IMR-90 (cell line): Measurements from ENCODE around the gene P3R3URF. TPM values are rescaled to one million over a fixed set of nuclear protein-coding genes. Genes with fewer than 3 reads are reported as not detected.

Source experiments
- ATAC-seq: fragments of 200-7000 bp; cut with Tn5 transposase; 2 replicates; pipeline ENCODE4 v1.9.1; 2020; ENCODE audit warnings: low read depth, mild to moderate bottlenecking, moderate library complexity
- BruUV-seq: library from RNA; stranded (reverse); fragments of 400-500 nt; replicated peaks from 2 replicates; lab custom pipeline; 2021; lab: Mats Ljungman, UMichigan
- CTCF ChIA-PET: fragments of 300-600 bp; formaldehyde crosslinking; extraction: SDS; loops from one replicate; lab custom pipeline; 2021; ENCODE audit warnings: antibody characterized with exemption; lab: Yijun Ruan, JAX
- POLR2A ChIA-PET: fragments of 300-600 bp; sonication (Branson Sonifier 250); formaldehyde crosslinking; loops from one replicate; lab custom pipeline; 2022; ENCODE audit warnings: antibody characterized with exemption; ENCODE audit not compliant: unreplicated experiment; lab: Charles Lee
- DNase-seq: peaks from one replicate; pipeline ENCODE4 v3.0.0; 2013
- H2AFZ ChIP-seq: replicated peaks from 2 replicates; pipeline ENCODE3; 2013; ENCODE audit warnings: low read length, mild to moderate bottlenecking; ENCODE audit not compliant: poor library complexity
- H2AK5ac ChIP-seq: 2 replicates; pipeline ENCODE4 v1.6.1; 2013; ENCODE audit warnings: low read depth, low read length, inconsistent platforms
- H2AK9ac ChIP-seq: replicated peaks from 2 replicates; pipeline ENCODE3; 2013; ENCODE audit warnings: mild to moderate bottlenecking, low read depth, low read length, moderate library complexity; ENCODE audit not compliant: poor library complexity
- H2BK120ac ChIP-seq: 2 replicates; pipeline ENCODE4 v1.6.1; 2013; ENCODE audit warnings: low read depth, low read length, inconsistent platforms
- H2BK15ac ChIP-seq: 3 replicates; pipeline ENCODE4 v1.6.1; 2013; ENCODE audit warnings: low read depth, low read length, inconsistent platforms
- H2BK20ac ChIP-seq: 2 replicates; pipeline ENCODE4 v1.6.1; 2013; ENCODE audit warnings: low read depth, mild to moderate bottlenecking, inconsistent platforms, low read length, moderate library complexity
- H2BK5ac ChIP-seq: 2 replicates; pipeline ENCODE4 v1.6.1; 2013; ENCODE audit warnings: mild to moderate bottlenecking, low read depth, low read length, inconsistent platforms; ENCODE audit not compliant: poor library complexity, severe bottlenecking
- H3K14ac ChIP-seq: replicated peaks from 2 replicates; pipeline ENCODE4 v1.6.1; 2013; ENCODE audit warnings: low read depth, low read length, inconsistent platforms
- H3K18ac ChIP-seq: 2 replicates; pipeline ENCODE4 v1.6.1; 2013; ENCODE audit warnings: low read depth, low read length, control low read depth
- H3K23ac ChIP-seq: 2 replicates; pipeline ENCODE4 v1.6.1; 2013; ENCODE audit warnings: low read depth, low read length, inconsistent platforms
- H3K27ac ChIP-seq: 2 replicates; pipeline ENCODE4 v1.5.1; 2013; ENCODE audit warnings: mild to moderate bottlenecking, control low read depth, low read length; ENCODE audit not compliant: insufficient read depth
- H3K27me3 ChIP-seq: 2 replicates; pipeline ENCODE4 v1.6.1; 2013; ENCODE audit warnings: low read length; ENCODE audit not compliant: control insufficient read depth, insufficient read depth
- H3K36me3 ChIP-seq: 2 replicates; pipeline ENCODE4 v1.6.1; 2013; ENCODE audit warnings: low read length, mixed read lengths; ENCODE audit not compliant: control insufficient read depth, insufficient read depth
- H3K4ac ChIP-seq: 2 replicates; pipeline ENCODE4 v1.6.1; 2013; ENCODE audit warnings: low read depth, low read length, inconsistent platforms
- H3K4me1 ChIP-seq: 2 replicates; pipeline ENCODE4 v1.6.1; 2013; ENCODE audit warnings: low read length, mixed read lengths; ENCODE audit not compliant: control insufficient read depth, insufficient read depth
- H3K4me2 ChIP-seq: 2 replicates; pipeline ENCODE4 v1.6.1; 2013; ENCODE audit warnings: low read depth, mild to moderate bottlenecking, control low read depth, low read length, moderate library complexity
- H3K4me3 ChIP-seq: 2 replicates; pipeline ENCODE4 v1.5.1; 2013; ENCODE audit warnings: low read depth, mild to moderate bottlenecking, control low read depth, low read length, moderate library complexity; ENCODE audit not compliant: insufficient read depth
- H3K56ac ChIP-seq: 2 replicates; pipeline ENCODE4 v1.6.1; 2013; ENCODE audit warnings: low read length, inconsistent platforms; ENCODE audit not compliant: insufficient read depth; ENCODE audit errors: extremely low read depth
- H3K79me1 ChIP-seq, 2 experiments: 2 replicates each; pipeline ENCODE4 v1.6.1; 2013; ENCODE audit warnings: low read length in 2 of 2, inconsistent platforms in 1 of 2, low read depth in 1 of 2
- H3K9ac ChIP-seq: 2 replicates; pipeline ENCODE4 v1.6.1; 2013; ENCODE audit warnings: low read depth, low read length, control low read depth
- H3K9me1 ChIP-seq: 2 replicates; pipeline ENCODE4 v1.6.1; 2013; ENCODE audit warnings: low read length, inconsistent platforms; ENCODE audit not compliant: insufficient read depth
- H3K9me3 ChIP-seq: 2 replicates; pipeline ENCODE4 v1.6.1; 2013; ENCODE audit warnings: low read length; ENCODE audit not compliant: control insufficient read depth, insufficient read depth
- H4K20me1 ChIP-seq: 2 replicates; pipeline ENCODE4 v1.6.1; 2013; ENCODE audit warnings: low read length, inconsistent platforms; ENCODE audit not compliant: insufficient read depth
- H4K5ac ChIP-seq: 2 replicates; pipeline ENCODE4 v1.6.1; 2013; ENCODE audit warnings: mild to moderate bottlenecking, low read depth, low read length, control low read depth
- H4K8ac ChIP-seq, 2 experiments: 2 replicates each; pipeline ENCODE4 v1.6.1; 2013; ENCODE audit warnings: low read depth in 2 of 2, low read length in 2 of 2, control low read depth in 1 of 2, inconsistent platforms in 1 of 2
- H4K91ac ChIP-seq: 2 replicates; pipeline ENCODE4 v1.6.1; 2013; ENCODE audit warnings: low read depth, low read length, inconsistent platforms; ENCODE audit not compliant: insufficient read depth
- BHLHE40 ChIP-seq: fragments of 150-350 bp; IDR thresholded peaks from 2 replicates; pipeline ENCODE4 v1.6.1; 2016; ENCODE audit warnings: mild to moderate bottlenecking, low read depth, low read length
- CEBPB ChIP-seq: IDR thresholded peaks from 2 replicates; pipeline ENCODE4 v1.6.1; 2012; ENCODE audit warnings: low read depth, low read length, improper control_type of control experiment
- MAFK ChIP-seq: IDR thresholded peaks from 2 replicates; pipeline ENCODE4 v1.6.1; 2012; ENCODE audit warnings: low read depth, low read length, improper control_type of control experiment
- MAZ ChIP-seq: IDR thresholded peaks from 2 replicates; pipeline ENCODE4 v1.6.1; 2012; ENCODE audit warnings: low read depth, mild to moderate bottlenecking, low read length, improper control_type of control experiment, moderate library complexity, borderline replicate concordance
- RAD21 ChIP-seq: IDR thresholded peaks from 2 replicates; pipeline ENCODE4 v1.6.1; 2012; ENCODE audit warnings: low read length, improper control_type of control experiment
- RCOR1 ChIP-seq: IDR thresholded peaks from 2 replicates; pipeline ENCODE4 v1.6.1; 2012; ENCODE audit warnings: mild to moderate bottlenecking, low read length, improper control_type of control experiment; ENCODE audit not compliant: insufficient replicate concordance
- WGBS, 2 experiments: methylation state at CpG; one replicate each; pipeline versions ENCODE4 v1.1.5 to v1.1.7; 2013; ENCODE audit warnings: missing lambda C conversion rate in 2 of 2; ENCODE audit not compliant: insufficient read length in 1 of 2; ENCODE audit errors: extremely low coverage in 2 of 2; 5-methylcytosine and 5-hydroxymethylcytosine counted together
- dilution Hi-C: fragments of 300-500 bp; cut with HindIII; formaldehyde crosslinking; loops from one replicate; pipeline ENCODE4 v1.14.3; 2018; ENCODE audit warnings: low sequenced_read_pairs; ENCODE audit not compliant: unreplicated experiment
- in situ Hi-C: fragments of 300-500 bp; cut with MboI; formaldehyde crosslinking; loops from 3 replicates; pipeline ENCODE4 v1.14.3; 2019; ENCODE audit warnings: low sequenced_read_pairs, inconsistent platforms, mixed read lengths
- intact Hi-C: fragments of 100-400 bp; cut with micrococcal nuclease; formaldehyde crosslinking; loops from 2 replicates; pipeline ENCODE4 v1.10.0; 2022
- polyA plus RNA-seq, 3 experiments: library from polyadenylated mRNA; depleted of rRNA; stranded (reverse); fragments of >200 nt; gene quantifications; 2 replicates each; pipeline ENCODE4 v1.2.3, GENCODE V29; 2012; ENCODE audit warnings: low replicate concordance in 1 of 3
- total RNA-seq: library from RNA; depleted of rRNA; stranded (reverse); fragments of >200 nt; gene quantifications from 2 replicates; pipeline ENCODE4 v1.2.3, GENCODE V29; 2012
- TF ChIP-seq, protein P1 (sequence below): fragments of 150-350 bp; IDR thresholded peaks from 2 replicates; pipeline ENCODE4 v1.6.1; 2017; ENCODE audit warnings: mild to moderate bottlenecking, antibody characterized with exemption, low read length, low read depth

Gene P3R3URF
- total and polyA plus RNA-seq, 2 of the 4 experiments (the other 2 are of a cell fraction), result not detected

DNA sequence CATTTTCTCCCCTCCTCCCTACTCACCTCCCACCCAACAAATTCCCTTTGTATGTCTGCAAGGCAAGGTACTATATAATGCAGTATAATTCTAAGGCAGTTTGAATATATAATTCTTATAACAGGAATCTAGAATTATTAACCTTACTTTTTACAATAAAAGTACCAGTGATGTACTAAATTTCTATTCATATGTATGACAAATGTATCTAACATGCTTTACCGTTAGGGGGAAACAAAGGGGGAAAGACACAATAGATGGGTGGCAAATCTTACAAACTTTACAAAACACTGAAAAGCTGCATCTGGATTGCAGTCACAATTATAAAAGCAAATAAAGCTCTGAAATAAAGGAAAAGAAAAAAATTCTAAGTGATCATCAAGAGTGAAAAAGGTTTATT is 46.2 kb downstream of the P3R3URF start:
- Histone ChIP-seq H3K4ac (no peak overlapping the region), H3K27me3 (no peaks in the 10 kb centered on the region), H3K4me2 (peak overlapping the region; percentile 91; the same call in 1 of the 2 replicates), H3K9ac (no peak overlapping the region), H3K18ac (no peak overlapping the region), H3K14ac (no peak overlapping the region), H3K9me3 (no peaks in the 10 kb centered on the region), H4K5ac (no peak overlapping the region), H4K20me1 (peaks cover 3% of the 10 kb centered on the region; the same call in 1 of the 2 replicates), H2BK15ac (no peak overlapping the region), H3K79me1 (peaks cover 6 to 18% of the 10 kb centered on the region in 2 experiments; a peak in 3 of 4 replicates), H2AK5ac (no peak overlapping the region), H3K4me3 (peak overlapping the region; percentile 54; the same call in 1 of the 2 replicates), H3K27ac (no peak overlapping the region), H4K8ac (no peak overlapping the region), H2AK9ac (no peak overlapping the region), H2BK20ac (no peak overlapping the region), H4K91ac (no peak overlapping the region), H3K9me1 (no peaks in the 10 kb centered on the region), H2BK120ac (no peak overlapping the region), H2BK5ac (no peak overlapping the region), H3K36me3 (no peaks in the 10 kb centered on the region), H3K56ac (no peak overlapping the region), H2AFZ (no peak overlapping the region), H3K23ac (no peak overlapping the region), H3K4me1 (peaks cover 2% of the 10 kb centered on the region)
- no peak for DNase-seq
- no TSS peak for BruUV-seq
- ChIA-PET POLR2A (no interaction called here), CTCF (interaction anchor here (0.5 kb wide), 1 partner anchor 43 kb away, joined by 4 read pairs; no protein-coding TSS in a partner anchor)
- no peak for ATAC-seq
- dilution Hi-C loops (no loop called here), in situ Hi-C loops (no loop called here), intact Hi-C loops (no loop called here)
- no peak for TF ChIP-seq CEBPB
- no peak for TF ChIP-seq RCOR1
- TF ChIP-seq, protein P1, sequence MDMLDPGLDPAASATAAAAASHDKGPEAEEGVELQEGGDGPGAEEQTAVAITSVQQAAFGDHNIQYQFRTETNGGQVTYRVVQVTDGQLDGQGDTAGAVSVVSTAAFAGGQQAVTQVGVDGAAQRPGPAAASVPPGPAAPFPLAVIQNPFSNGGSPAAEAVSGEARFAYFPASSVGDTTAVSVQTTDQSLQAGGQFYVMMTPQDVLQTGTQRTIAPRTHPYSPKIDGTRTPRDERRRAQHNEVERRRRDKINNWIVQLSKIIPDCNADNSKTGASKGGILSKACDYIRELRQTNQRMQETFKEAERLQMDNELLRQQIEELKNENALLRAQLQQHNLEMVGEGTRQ, result no peak
- TF ChIP-seq MAZ, result no peak
- TF ChIP-seq BHLHE40, result no peak
- TF ChIP-seq MAFK, result no peak
- TF ChIP-seq RAD21, result no peak
- no CpG with 5 or more reads among the region's 1 CpG for WGBS, 2 experiments
